IPS-18c (cell line): ENCODE measurements around the gene SECISBP2.
"Not testable (repeated sequence)": the region's sequence is repeated elsewhere in the genome, so short reads cannot be mapped to it uniquely, and the experiment has no call there.

ENCODE experiments used
- H3K4me3 ChIP-seq: 2 replicates; pipeline ENCODE4 v1.7.0; 2013; ENCODE audit warnings: low read depth, mild to moderate bottlenecking, low read length, moderate library complexity; ENCODE audit not compliant: insufficient read depth
- H3K9me3 ChIP-seq: one replicate; pipeline ENCODE4 v1.6.1; 2013; ENCODE audit warnings: mild to moderate bottlenecking, low read length, moderate library complexity; ENCODE audit not compliant: control insufficient read depth, insufficient read depth

The SECISBP2 gene

GRCh38 chr9:89368550-89368949, 50.2 kb downstream of the SECISBP2 start:
- no peak overlapping the region for H3K4me3 ChIP-seq
- no peaks in the 10 kb centered on the region for H3K9me3 ChIP-seq

- Histone ChIP-seq H3K4me3 (no peak overlapping the region), H3K9me3 (no peaks in the 10 kb centered on the region)
Measured at GRCh38 chr9:89368978-89369377, 50.7 kb downstream of the SECISBP2 start.

- H3K9me3 ChIP-seq: no peaks in the 10 kb centered on the region
Measured at GRCh38 chr9:89370593-89370992, 52.3 kb downstream of the SECISBP2 start.

GRCh38 chr9:89371791-89372190, 53.5 kb downstream of the SECISBP2 start:
- H3K4me3 ChIP-seq, H3K9me3 ChIP-seq: not testable (repeated sequence)

More at GRCh38 chr9:89370593-89370992, 52.3 kb downstream of the SECISBP2 start:
- H3K4me3 ChIP-seq: no peak overlapping the region

- no peaks in the 10 kb centered on the region for H3K9me3 ChIP-seq
- no peak overlapping the region for H3K4me3 ChIP-seq
Measured at GRCh38 chr9:89372230-89372816, 54.0 kb downstream of the SECISBP2 start.

GRCh38 chr9:89372979-89373378, 54.7 kb downstream of the SECISBP2 start:
- Histone ChIP-seq H3K9me3 (no peaks in the 10 kb centered on the region), H3K4me3 (no peak overlapping the region)

GRCh38 chr9:89374176-89374575, 55.9 kb downstream of the SECISBP2 start:
- no peak overlapping the region for H3K4me3 ChIP-seq
- H3K9me3 ChIP-seq: no peaks in the 10 kb centered on the region

- H3K9me3 ChIP-seq: no peaks in the 10 kb centered on the region
- H3K4me3 ChIP-seq: no peak overlapping the region
Measured at GRCh38 chr9:89375191-89375760, 57.0 kb downstream of the SECISBP2 start.

- Histone ChIP-seq H3K9me3 (no peaks in the 10 kb centered on the region), H3K4me3 (no peak overlapping the region)
Measured at GRCh38 chr9:89376286-89376685, 58.0 kb downstream of the SECISBP2 start.

- Histone ChIP-seq H3K9me3 (no peaks in the 10 kb centered on the region), H3K4me3 (no peak overlapping the region)
Measured at GRCh38 chr9:89376741-89377351, 58.5 kb downstream of the SECISBP2 start.

GRCh38 chr9:89377411-89377810, 59.1 kb downstream of the SECISBP2 start:
- no peak overlapping the region for H3K4me3 ChIP-seq

GRCh38 chr9:89378541-89378940, 60.2 kb downstream of the SECISBP2 start:
- Histone ChIP-seq H3K9me3 (peaks cover 2% of the 10 kb centered on the region), H3K4me3 (no peak overlapping the region)

More at GRCh38 chr9:89377411-89377810, 59.1 kb downstream of the SECISBP2 start:
- no peaks in the 10 kb centered on the region for H3K9me3 ChIP-seq

GRCh38 chr9:89379031-89379430, 60.7 kb downstream of the SECISBP2 start:
- Histone ChIP-seq H3K4me3 (no peak overlapping the region), H3K9me3 (peaks cover 2% of the 10 kb centered on the region)

- H3K4me3 ChIP-seq: no peak overlapping the region
- peaks cover 2% of the 10 kb centered on the region for H3K9me3 ChIP-seq
Measured at GRCh38 chr9:89379508-89380115, 61.3 kb downstream of the SECISBP2 start.

- Histone ChIP-seq H3K4me3 (no peak overlapping the region), H3K9me3 (peaks cover 2% of the 10 kb centered on the region)
Measured at GRCh38 chr9:89380437-89381307, 62.4 kb downstream of the SECISBP2 start.

GRCh38 chr9:89381308-89381609, 63.0 kb downstream of the SECISBP2 start:
- no peak overlapping the region; the same call in 1 of the 2 replicates for H3K4me3 ChIP-seq

More at GRCh38 chr9:89381308-89381609, 63.0 kb downstream of the SECISBP2 start:
- H3K9me3 ChIP-seq: peaks cover 2% of the 10 kb centered on the region
